ENCODE data around the gene NTN1.

- TF ChIP-seq CTCF (IDR thresholded peaks at IDR 0.05), result no peak
- no peak for TF ChIP-seq POLR2A (IDR thresholded peaks at IDR 0.05)
Observed at GRCh38 chr17:9185142-9185541, 163.8 kb downstream of the NTN1 start.
